Peyer's patch (tissue), 4 donors: ENCODE results near the gene LYPD5. TPM values are rescaled to one million over a fixed set of nuclear protein-coding genes. Genes with fewer than 3 reads are reported as not detected.
"Not testable (repeated sequence)": the region's sequence is repeated elsewhere in the genome, so short reads cannot be mapped to it uniquely, and the experiment has no call there.

ENCODE experiments used
- DNase-seq, 3 donors: peaks; one replicate each; pipeline ENCODE4 v3.0.0-alpha.2; 2017 to 2019
- H3K27ac ChIP-seq, 4 donors: fragments of 200-600 bp; sonication (generic); one replicate each; pipeline ENCODE4 v1.5.1; 2016 to 2019
- H3K27me3 ChIP-seq, 2 donors: fragments of 200-600 bp; sonication (generic); one replicate each; pipeline ENCODE4 v1.5.1; 2019
- H3K36me3 ChIP-seq, 3 donors: fragments of 200-600 bp; sonication (generic); one replicate each; pipeline ENCODE4 v1.5.1; 2016 to 2019
- H3K4me1 ChIP-seq, 4 donors: fragments of 200-600 bp; sonication (generic); one replicate each; pipeline ENCODE4 v1.5.1; 2016 to 2019
- H3K4me3 ChIP-seq, 4 donors: fragments of 200-600 bp; sonication (generic); 1 replicate in 3 of 4; 2 replicates in 1 of 4; pipeline ENCODE4 v1.5.1; 2016 to 2019; ENCODE audit warnings: mild to moderate bottlenecking in 1 of 4
- H3K9me3 ChIP-seq, 4 donors: fragments of 200-600 bp; sonication (generic); one replicate each; pipeline ENCODE4 v1.5.1; 2016 to 2019; ENCODE audit warnings: mild to moderate bottlenecking in 1 of 4
- CTCF ChIP-seq, 6 experiments: fragments of 450-650 bp in 4 of 6; fragments of 200-600 bp in 2 of 6; sonication (generic) in 1 of 6; IDR thresholded peaks; one replicate each; pipeline ENCODE4 v1.5.1; 2017 to 2019; ENCODE audit warnings: antibody characterized with exemption in 6 of 6, mild to moderate bottlenecking in 3 of 6, moderate library complexity in 1 of 6
- POLR2A ChIP-seq, 2 donors: fragments of 450-650 bp; IDR thresholded peaks; one replicate each; pipeline ENCODE4 v1.5.1; 2017; ENCODE audit warnings: antibody characterized with exemption in 2 of 2, mild to moderate bottlenecking in 2 of 2, moderate library complexity in 2 of 2
- total RNA-seq, 4 donors: library from RNA; depleted of rRNA; stranded (reverse); fragments of >200 nt; gene quantifications; one replicate each; pipeline ENCODE4 v1.1.0, GENCODE V29; 2016

LYPD5 gene
- total RNA-seq, 4 donors from 2014 or later, result 0.27 to 1.7 TPM; not detected in 2

DNA sequence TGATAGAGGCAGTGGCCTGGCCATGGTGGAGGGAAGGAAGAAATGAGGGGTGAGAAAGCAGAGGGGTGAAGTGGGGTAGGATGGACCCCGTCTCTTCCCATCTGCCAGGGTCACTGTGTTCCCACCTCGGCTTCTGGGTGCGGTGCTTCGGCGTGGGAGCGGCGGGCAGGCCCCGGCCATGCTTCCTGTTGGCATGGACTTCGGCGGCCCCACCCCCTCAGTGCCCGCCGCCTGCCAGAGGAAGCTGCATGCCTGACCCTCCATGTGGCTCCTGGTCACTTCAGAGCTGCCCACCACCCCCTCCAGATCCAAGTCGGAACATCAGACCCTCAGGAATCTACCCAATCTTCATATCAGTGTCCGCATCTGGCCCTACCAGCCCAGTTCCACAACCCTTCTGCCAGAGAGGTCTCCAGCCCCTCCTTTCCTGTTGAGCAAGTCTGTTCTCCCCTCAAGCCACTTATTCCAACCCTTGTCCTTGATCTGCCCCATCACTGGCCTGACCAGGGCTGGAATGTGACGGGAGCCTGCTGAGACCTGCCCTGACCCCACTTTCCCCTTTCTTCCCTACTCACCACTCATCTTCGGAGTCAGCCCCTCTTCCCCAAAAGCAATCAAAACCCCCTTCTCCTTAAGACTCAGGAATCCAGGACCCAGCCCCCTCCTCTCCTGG, 23.0 kb downstream of the LYPD5 start:
- peak in 2 of 3 donors; percentile 75 to 80 for DNase-seq
- Histone ChIP-seq H3K27me3 (no peaks in the 10 kb centered on the region), H3K27ac (peak overlapping the region; percentile 70 to 93 (median 80)), H3K36me3 (no peaks in the 10 kb centered on the region), H3K4me3 (peak overlapping the region; percentile 42 to 56 (median 48)), H3K9me3 (no peaks in the 10 kb centered on the region), H3K4me1 (peaks cover 4 to 63% (median 11%) of the 10 kb centered on the region in 4 donors)
- TF ChIP-seq POLR2A (IDR thresholded peaks at IDR 0.05), result no peak
- TF ChIP-seq CTCF (IDR thresholded peaks at IDR 0.05), result no peak

DNA sequence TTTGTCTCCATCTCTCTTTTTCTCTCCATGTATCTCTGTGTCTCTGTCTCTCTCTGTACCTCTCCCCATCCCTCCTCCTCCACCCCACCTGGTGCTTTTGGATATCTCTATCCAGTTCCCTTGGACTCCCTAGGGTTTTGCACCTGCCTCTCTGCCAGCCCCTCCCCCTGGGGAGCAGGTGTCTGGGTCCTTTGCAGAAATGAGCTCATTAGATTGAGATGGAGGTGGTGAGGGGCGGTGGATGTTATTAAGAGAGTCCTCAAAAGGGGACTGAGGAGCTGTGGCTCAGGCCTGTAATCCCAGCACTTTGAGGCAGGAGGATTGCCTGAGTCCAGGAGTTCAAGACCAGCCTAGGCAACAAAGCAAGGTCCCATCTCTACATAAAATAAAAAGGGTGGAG, 23.6 kb downstream of the LYPD5 start:
- no peaks in the 10 kb centered on the region for H3K27me3 ChIP-seq
- no peaks in the 10 kb centered on the region for H3K9me3 ChIP-seq
- H3K4me1 ChIP-seq, result peaks cover 4 to 63% (median 11%) of the 10 kb centered on the region in 4 donors
- DNase-seq, result peak in 1 of 3 donors; percentile 62
- no peak overlapping the region for H3K4me3 ChIP-seq
- peak overlapping the region; percentile 70 to 93 (median 80) for H3K27ac ChIP-seq
- H3K36me3 ChIP-seq, result no peaks in the 10 kb centered on the region
- TF ChIP-seq CTCF (IDR thresholded peaks at IDR 0.05) (no peak), POLR2A (IDR thresholded peaks at IDR 0.05) (no peak)

GRCh38 chr19:43777163-43777695, 25.0 kb downstream of the LYPD5 start:
- Histone ChIP-seq H3K27ac (peak overlapping the region in 2 of 4 donors; percentile 78 to 93), H3K27me3 (no peaks in the 10 kb centered on the region), H3K4me3 (peak overlapping the region in 1 of 4 donors; percentile 29)

DNA sequence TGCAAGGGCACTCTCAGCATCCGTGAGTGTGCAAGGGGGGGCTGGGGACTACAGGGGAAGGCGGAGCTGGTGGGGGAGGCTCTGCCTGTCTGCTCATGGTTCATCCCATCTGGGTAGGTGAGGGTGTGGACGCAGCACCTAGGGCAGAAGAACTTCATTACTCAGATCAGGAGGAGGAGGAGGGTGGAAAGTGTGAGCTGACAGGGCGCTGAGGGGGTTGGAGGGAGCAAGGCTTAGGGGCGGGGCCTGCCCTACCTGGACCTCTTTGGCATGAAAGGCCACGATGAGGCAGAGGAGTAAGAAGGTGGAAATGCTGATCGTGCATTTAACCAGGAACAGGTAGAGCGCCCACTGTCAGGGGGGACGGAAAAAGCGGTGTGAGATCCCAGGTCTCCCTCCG, 26.0 kb downstream of the LYPD5 start:
- no peaks in the 10 kb centered on the region for H3K27me3 ChIP-seq
- peak in 1 of 3 donors; percentile 36 for DNase-seq
- TF ChIP-seq POLR2A (IDR thresholded peaks at IDR 0.05) (no peak), CTCF (IDR thresholded peaks at IDR 0.05) (no peak)
- H3K36me3 ChIP-seq, result no peaks in the 10 kb centered on the region
- no peak overlapping the region for H3K4me3 ChIP-seq
- peaks cover 4 to 53% (median 11%) of the 10 kb centered on the region in 4 donors for H3K4me1 ChIP-seq
- H3K27ac ChIP-seq, result peak overlapping the region in 1 of 4 donors; percentile 93
- no peaks in the 10 kb centered on the region for H3K9me3 ChIP-seq

More at GRCh38 chr19:43777163-43777695, 25.0 kb downstream of the LYPD5 start:
- Histone ChIP-seq H3K9me3 (no peaks in the 10 kb centered on the region), H3K4me1 (peaks cover 4 to 54% (median 11%) of the 10 kb centered on the region in 4 donors), H3K36me3 (no peaks in the 10 kb centered on the region)
- TF ChIP-seq POLR2A (IDR thresholded peaks at IDR 0.05) (no peak), CTCF (IDR thresholded peaks at IDR 0.05) (no peak)
- DNase-seq, result peak in 1 of 3 donors; percentile 37

DNA sequence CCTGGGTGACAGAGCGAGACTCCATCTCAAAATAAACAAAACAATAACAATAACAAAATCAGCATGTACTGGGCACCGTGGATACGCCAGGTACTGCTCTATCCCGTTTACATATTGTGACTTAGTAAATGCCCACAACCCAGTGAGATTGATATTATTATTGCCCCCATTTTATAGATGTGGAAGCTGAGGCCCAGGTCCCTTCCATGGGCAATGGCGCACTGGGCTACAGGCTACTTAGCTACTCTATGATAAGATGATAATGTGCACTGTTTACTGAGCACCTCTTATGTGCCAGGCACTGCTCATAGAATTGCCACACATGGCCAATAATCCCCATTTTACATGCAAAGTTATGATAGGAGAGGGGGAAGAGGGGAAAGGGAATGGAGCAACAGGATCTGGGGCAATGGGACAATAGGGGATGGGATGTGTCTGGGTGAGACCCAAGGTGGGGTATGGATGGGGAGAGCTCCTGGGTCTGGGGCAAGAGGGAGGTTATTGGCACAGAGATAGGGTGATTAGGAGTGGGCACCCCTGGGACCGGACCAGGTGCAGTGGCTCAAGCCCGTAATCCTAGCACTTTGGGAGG, 26.9 kb downstream of the LYPD5 start:
- H3K27me3 ChIP-seq, result no peaks in the 10 kb centered on the region
- no peak for TF ChIP-seq CTCF (IDR thresholded peaks at IDR 0.05)
- TF ChIP-seq POLR2A (IDR thresholded peaks at IDR 0.05), result no peak
- H3K36me3 ChIP-seq, result no peaks in the 10 kb centered on the region
- H3K9me3 ChIP-seq, result no peaks in the 10 kb centered on the region
- DNase-seq, result peak in 1 of 3 donors; percentile 13
- no peak overlapping the region for H3K4me3 ChIP-seq
- peak overlapping the region in 1 of 4 donors; percentile 93 for H3K27ac ChIP-seq
- peaks cover 4 to 44% (median 8%) of the 10 kb centered on the region in 4 donors for H3K4me1 ChIP-seq

- H3K27me3 ChIP-seq, H3K9me3 ChIP-seq, H3K36me3 ChIP-seq, DNase-seq, H3K27ac ChIP-seq, H3K4me3 ChIP-seq: not testable (repeated sequence)
- peaks cover 4 to 39% (median 8%) of the 10 kb centered on the region in 4 donors for H3K4me1 ChIP-seq
These were observed 27.3 kb downstream of the LYPD5 start for GRCh38 chr19:43774940-43775258.
